Tibial nerve (tissue), 4 donors: Measurements from ENCODE around the gene CKAP2L. TPM values are rescaled to one million over a fixed set of nuclear protein-coding genes. Genes with fewer than 3 reads are reported as not detected.
A peak's percentile ranks its signal among the peaks of the same experiment; 100 is the strongest.

Source experiments
- DNase-seq, 2 donors: peaks; one replicate each; pipeline ENCODE4 v3.0.0-alpha.2; 2019; ENCODE audit warnings: low spot score in 2 of 2
- H3K27ac ChIP-seq, 4 donors: fragments of 200-600 bp; sonication (generic) in 3 of 4; one replicate each; pipeline ENCODE4 v1.5.1; 2017 to 2019; ENCODE audit warnings: mild to moderate bottlenecking in 1 of 4
- H3K27me3 ChIP-seq, 2 donors: fragments of 200-600 bp; sonication (generic) in 1 of 2; one replicate each; pipeline versions ENCODE4 v1.5.1 to v1.6.0; 2017 to 2019
- H3K36me3 ChIP-seq, 3 donors: fragments of 200-600 bp; sonication (generic); one replicate each; pipeline ENCODE4 v1.5.1; 2018 to 2019
- H3K4me1 ChIP-seq, 4 donors: fragments of 200-600 bp; sonication (generic) in 3 of 4; one replicate each; pipeline ENCODE4 v1.5.1; 2017 to 2019
- H3K4me3 ChIP-seq, 4 donors: fragments of 200-600 bp; sonication (generic) in 3 of 4; one replicate each; pipeline ENCODE4 v1.5.1; 2017 to 2019; ENCODE audit warnings: mild to moderate bottlenecking in 1 of 4, moderate library complexity in 1 of 4
- H3K9me3 ChIP-seq, 4 donors: fragments of 200-600 bp; sonication (generic) in 3 of 4; one replicate each; pipeline ENCODE4 v1.5.1; 2017 to 2019
- EP300 ChIP-seq, 2 donors: sonication (generic); formaldehyde crosslinking; IDR thresholded peaks; one replicate each; pipeline ENCODE4 v1.6.1; 2017; ENCODE audit warnings: antibody characterized with exemption in 2 of 2, mild to moderate bottlenecking in 1 of 2
- POLR2A ChIP-seq, 2 donors: fragments of 450-650 bp; IDR thresholded peaks; one replicate each; pipeline ENCODE4 v1.6.1; 2017; ENCODE audit warnings: antibody characterized with exemption in 2 of 2, mild to moderate bottlenecking in 2 of 2, moderate library complexity in 2 of 2
- WGBS, 2 donors: methylation state at CpG; one replicate each; pipeline ENCODE4 v1.1.5; 2018; 5-methylcytosine and 5-hydroxymethylcytosine counted together
- total RNA-seq, 4 donors: library from RNA; depleted of rRNA; stranded (reverse); fragments of >200 nt; gene quantifications; one replicate each; pipeline ENCODE4 v1.1.0, GENCODE V29; 2016
- TF ChIP-seq, protein P1 (sequence below), 5 experiments: fragments of 200-600 bp in 3 of 5; fragments of 450-650 bp in 2 of 5; sonication (generic) in 3 of 5; IDR thresholded peaks; one replicate each; pipeline ENCODE4 v1.5.1; 2016 to 2019; ENCODE audit warnings: antibody characterized with exemption in 5 of 5, mild to moderate bottlenecking in 3 of 5, moderate library complexity in 2 of 5

Gene CKAP2L
- total RNA-seq, 4 donors from 2014 or later, result not detected

DNA sequence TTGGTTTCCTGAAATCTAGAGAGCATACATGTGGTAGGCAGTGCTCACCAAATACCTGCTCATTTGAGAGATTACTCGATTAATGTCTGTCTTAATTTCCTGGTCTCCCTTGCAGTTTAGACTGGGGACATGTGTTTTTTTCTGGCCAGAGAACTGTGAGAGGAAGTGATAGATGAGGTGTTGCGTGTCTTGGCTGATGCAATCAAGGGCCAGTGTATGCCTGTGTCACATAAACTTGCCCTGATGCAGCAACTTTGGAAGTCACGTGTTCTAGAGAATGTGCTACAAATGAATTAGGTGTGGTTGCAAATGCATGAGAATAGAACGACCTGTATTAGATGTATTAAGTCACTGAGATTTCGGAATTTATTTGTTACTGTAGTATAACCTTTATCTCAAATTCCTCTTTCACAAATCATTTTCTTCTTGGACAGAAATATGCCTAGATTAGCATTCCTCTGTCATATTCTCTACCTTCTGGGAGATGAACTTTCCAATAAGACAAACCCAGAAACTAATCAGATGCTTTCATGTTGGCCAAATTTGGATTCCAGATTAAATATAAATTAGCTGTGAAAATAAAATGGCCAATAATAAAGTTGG, 29.8 kb upstream of the CKAP2L start:
- Histone ChIP-seq H3K27ac (no peak overlapping the region), H3K27me3 (no peaks in the 10 kb centered on the region), H3K4me1 (no peaks in the 10 kb centered on the region), H3K36me3 (no peaks in the 10 kb centered on the region), H3K4me3 (no peak overlapping the region), H3K9me3 (peaks cover 0 to under 1% (median 0%) of the 10 kb centered on the region in 4 donors)
- TF ChIP-seq POLR2A (IDR thresholded peaks at IDR 0.05), result no peak
- peak in 1 of 2 donors; percentile 65 for TF ChIP-seq EP300 (IDR thresholded peaks at IDR 0.05)
- TF ChIP-seq, protein P1, sequence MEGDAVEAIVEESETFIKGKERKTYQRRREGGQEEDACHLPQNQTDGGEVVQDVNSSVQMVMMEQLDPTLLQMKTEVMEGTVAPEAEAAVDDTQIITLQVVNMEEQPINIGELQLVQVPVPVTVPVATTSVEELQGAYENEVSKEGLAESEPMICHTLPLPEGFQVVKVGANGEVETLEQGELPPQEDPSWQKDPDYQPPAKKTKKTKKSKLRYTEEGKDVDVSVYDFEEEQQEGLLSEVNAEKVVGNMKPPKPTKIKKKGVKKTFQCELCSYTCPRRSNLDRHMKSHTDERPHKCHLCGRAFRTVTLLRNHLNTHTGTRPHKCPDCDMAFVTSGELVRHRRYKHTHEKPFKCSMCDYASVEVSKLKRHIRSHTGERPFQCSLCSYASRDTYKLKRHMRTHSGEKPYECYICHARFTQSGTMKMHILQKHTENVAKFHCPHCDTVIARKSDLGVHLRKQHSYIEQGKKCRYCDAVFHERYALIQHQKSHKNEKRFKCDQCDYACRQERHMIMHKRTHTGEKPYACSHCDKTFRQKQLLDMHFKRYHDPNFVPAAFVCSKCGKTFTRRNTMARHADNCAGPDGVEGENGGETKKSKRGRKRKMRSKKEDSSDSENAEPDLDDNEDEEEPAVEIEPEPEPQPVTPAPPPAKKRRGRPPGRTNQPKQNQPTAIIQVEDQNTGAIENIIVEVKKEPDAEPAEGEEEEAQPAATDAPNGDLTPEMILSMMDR (IDR thresholded peaks at IDR 0.05), result no peak
- peak in 1 of 2 donors; percentile 39 for DNase-seq
- WGBS, 2 donors, result 56 to 63% methylated on average over 5 of the region's 5 CpGs

GRCh38 chr2:112793449-112793978, 29.1 kb upstream of the CKAP2L start:
- no peak overlapping the region for H3K4me3 ChIP-seq
- TF ChIP-seq POLR2A (IDR thresholded peaks at IDR 0.05) (no peak), EP300 (IDR thresholded peaks at IDR 0.05) (no peak)
- TF ChIP-seq, protein P1 (IDR thresholded peaks at IDR 0.05), result no peak
- no peaks in the 10 kb centered on the region for H3K4me1 ChIP-seq
- H3K27ac ChIP-seq, result no peak overlapping the region
- no peaks in the 10 kb centered on the region for H3K36me3 ChIP-seq
- no peaks in the 10 kb centered on the region for H3K27me3 ChIP-seq
- H3K9me3 ChIP-seq, result no peaks in the 10 kb centered on the region
- 71 to 72% methylated on average over 3 of the region's 3 CpGs for WGBS, 2 donors
- DNase-seq, result no peak

GRCh38 chr2:112792419-112792818, 28.0 kb upstream of the CKAP2L start:
- WGBS, 2 donors, result 78 to 80% methylated on average over 5 of the region's 5 CpGs
- no peak overlapping the region for H3K4me3 ChIP-seq
- TF ChIP-seq, protein P1 (IDR thresholded peaks at IDR 0.05), result no peak
- TF ChIP-seq EP300 (IDR thresholded peaks at IDR 0.05), result no peak
- TF ChIP-seq POLR2A (IDR thresholded peaks at IDR 0.05), result no peak
- H3K9me3 ChIP-seq, result no peaks in the 10 kb centered on the region
- DNase-seq, result no peak
- no peaks in the 10 kb centered on the region for H3K27me3 ChIP-seq
- H3K27ac ChIP-seq, result no peak overlapping the region
- H3K36me3 ChIP-seq, result no peaks in the 10 kb centered on the region
- H3K4me1 ChIP-seq, result no peaks in the 10 kb centered on the region

DNA sequence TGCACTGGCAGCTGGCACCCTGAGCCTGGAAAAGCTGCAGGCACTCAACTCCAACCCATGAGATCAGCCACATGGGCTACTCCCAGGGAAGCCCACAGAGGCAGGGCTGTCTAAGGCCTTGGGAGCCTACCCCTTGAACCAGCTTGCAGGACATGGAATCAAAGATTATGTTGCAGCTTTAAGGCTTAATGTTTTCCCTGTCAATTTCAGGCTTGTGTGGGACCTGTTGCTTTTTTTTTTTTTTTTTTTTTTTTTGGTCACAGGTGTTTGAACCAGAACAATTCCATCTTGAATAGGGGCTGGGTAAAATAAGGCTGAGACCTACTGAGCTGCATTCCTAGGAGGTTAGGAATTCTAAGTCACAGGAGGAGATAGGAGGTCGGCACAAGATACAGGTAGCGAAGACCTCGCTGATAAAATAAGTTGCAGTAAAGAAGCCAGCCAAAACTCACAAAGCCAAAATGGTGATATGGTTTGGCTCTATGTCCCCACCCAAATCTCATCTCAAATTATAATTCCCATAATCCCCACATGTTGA, 27.4 kb upstream of the CKAP2L start:
- no peaks in the 10 kb centered on the region for H3K9me3 ChIP-seq
- H3K36me3 ChIP-seq, result no peaks in the 10 kb centered on the region
- H3K27me3 ChIP-seq, result no peaks in the 10 kb centered on the region
- no peak overlapping the region for H3K27ac ChIP-seq
- TF ChIP-seq POLR2A (IDR thresholded peaks at IDR 0.05) (no peak), EP300 (IDR thresholded peaks at IDR 0.05) (no peak)
- TF ChIP-seq, protein P1 (IDR thresholded peaks at IDR 0.05), result no peak
- no peak overlapping the region for H3K4me3 ChIP-seq
- WGBS, 2 donors, result 93 to 99% methylated on average over 3 of the region's 3 CpGs
- no peaks in the 10 kb centered on the region for H3K4me1 ChIP-seq
- DNase-seq, result no peak

DNA sequence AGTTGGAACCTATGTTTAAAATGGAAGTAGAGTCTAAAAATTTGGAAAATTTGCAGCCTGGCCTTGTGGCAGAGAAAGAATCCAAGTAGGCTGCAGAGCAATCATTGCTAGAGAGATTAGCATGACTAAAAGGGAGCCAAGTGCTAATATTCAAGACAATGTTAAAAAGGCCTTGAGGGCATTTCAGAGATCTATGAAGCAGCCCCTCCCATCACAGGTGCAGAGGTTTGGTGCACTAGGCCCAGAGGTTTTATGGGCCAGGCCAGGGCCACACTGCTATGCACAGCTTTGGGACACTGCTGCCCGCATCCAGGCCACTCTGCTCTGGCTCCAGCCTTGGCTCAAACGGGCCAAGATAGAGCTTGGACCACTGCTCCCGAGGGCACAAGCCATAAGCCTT, 26.6 kb upstream of the CKAP2L start:
- Histone ChIP-seq H3K4me3 (no peak overlapping the region), H3K4me1 (no peaks in the 10 kb centered on the region), H3K27ac (no peak overlapping the region), H3K27me3 (no peaks in the 10 kb centered on the region), H3K36me3 (no peaks in the 10 kb centered on the region), H3K9me3 (no peaks in the 10 kb centered on the region)
- no peak for TF ChIP-seq POLR2A (IDR thresholded peaks at IDR 0.05)
- TF ChIP-seq EP300 (IDR thresholded peaks at IDR 0.05), result no peak
- TF ChIP-seq, protein P1 (IDR thresholded peaks at IDR 0.05), result no peak
- DNase-seq, result no peak
- 89 to 92% methylated on average over 2 to 3 of the region's 3 CpGs for WGBS, 2 donors
